Measurements from ENCODE around the gene VGLL4.

The VGLL4 gene

GRCh38 chr3:11593318-11594034 is 50.2 kb downstream of the VGLL4 start:
- Histone ChIP-seq H3K9ac (ENCODE audit: low read depth, low read length) (no peak overlapping the region), H3K27me3 (ENCODE audit: insufficient read depth, low read length, poor library complexity) (no peaks in the 10 kb centered on the region), H3K4me1 (ENCODE audit: insufficient read depth, low read length) (no peaks in the 10 kb centered on the region), H3K9me3 (ENCODE audit: insufficient read depth, low read length, severe bottlenecking) (no peaks in the 10 kb centered on the region), H4K20me1 (ENCODE audit: insufficient read depth, low read length) (peaks cover 76% of the 10 kb centered on the region), H3K4me3 (ENCODE audit: low read depth in 1 of 2, low read length in 2 of 2) (no peak overlapping the region), H3K36me3 (ENCODE audit: insufficient read depth, low read length) (peaks cover 86% of the 10 kb centered on the region), H3K79me2 (ENCODE audit: insufficient read depth, low read length) (peaks cover 94% of the 10 kb centered on the region), H3K27ac (ENCODE audit: low read length) (no peak overlapping the region), H2AFZ (ENCODE audit: low read depth, low read length) (no peak overlapping the region), H3K4me2 (ENCODE audit: insufficient read depth, low read length) (no peak overlapping the region)
- DNase-seq (no peak), ATAC-seq (ENCODE audit: insufficient read depth, low read depth) (no peak)
- no peak for TF ChIP-seq CTCF (IDR thresholded peaks at IDR 0.05; ENCODE audit: borderline replicate concordance, extremely low read depth, low read length, poor library complexity, severe bottlenecking)

- Histone ChIP-seq H3K27me3 (ENCODE audit: insufficient read depth, low read length, poor library complexity) (no peaks in the 10 kb centered on the region), H3K9ac (ENCODE audit: low read depth, low read length) (no peak overlapping the region), H3K79me2 (ENCODE audit: insufficient read depth, low read length) (peaks cover 94% of the 10 kb centered on the region), H4K20me1 (ENCODE audit: insufficient read depth, low read length) (peaks cover 84% of the 10 kb centered on the region), H3K4me1 (ENCODE audit: insufficient read depth, low read length) (no peaks in the 10 kb centered on the region), H3K4me2 (ENCODE audit: insufficient read depth, low read length) (no peak overlapping the region), H2AFZ (ENCODE audit: low read depth, low read length) (no peak overlapping the region), H3K9me3 (ENCODE audit: insufficient read depth, low read length, severe bottlenecking) (no peaks in the 10 kb centered on the region), H3K4me3 (ENCODE audit: low read depth in 1 of 2, low read length in 2 of 2) (no peak overlapping the region), H3K36me3 (ENCODE audit: insufficient read depth, low read length) (peaks cover 87% of the 10 kb centered on the region), H3K27ac (ENCODE audit: low read length) (no peak overlapping the region)
- no peak for DNase-seq
- no peak for ATAC-seq (ENCODE audit: insufficient read depth, low read depth)
- no peak for TF ChIP-seq EZH2 (IDR thresholded peaks at IDR 0.05; ENCODE audit: borderline replicate concordance, low read depth, low read length, severe bottlenecking)
- no peak for TF ChIP-seq CTCF (IDR thresholded peaks at IDR 0.05; ENCODE audit: borderline replicate concordance, extremely low read depth, low read length, poor library complexity, severe bottlenecking)
Measured at GRCh38 chr3:11592445-11593298, 51.0 kb downstream of the VGLL4 start.

GRCh38 chr3:11591391-11592282 is 52.1 kb downstream of the VGLL4 start:
- peaks cover 89% of the 10 kb centered on the region for H4K20me1 ChIP-seq (ENCODE audit: insufficient read depth, low read length)
- no peak for ATAC-seq (ENCODE audit: insufficient read depth, low read depth)
- H3K9ac ChIP-seq (ENCODE audit: low read depth, low read length) = no peak overlapping the region

More at GRCh38 chr3:11591391-11592282, 52.1 kb downstream of the VGLL4 start:
- Histone ChIP-seq H3K4me3 (ENCODE audit: low read depth in 1 of 2, low read length in 2 of 2) (no peak overlapping the region), H3K4me2 (ENCODE audit: insufficient read depth, low read length) (no peak overlapping the region), H3K36me3 (ENCODE audit: insufficient read depth, low read length) (peaks cover 79% of the 10 kb centered on the region), H3K27ac (ENCODE audit: low read length) (no peak overlapping the region; the same call in 1 of the 2 replicates), H2AFZ (ENCODE audit: low read depth, low read length) (no peak overlapping the region), H3K79me2 (ENCODE audit: insufficient read depth, low read length) (peaks cover 94% of the 10 kb centered on the region), H3K27me3 (ENCODE audit: insufficient read depth, low read length, poor library complexity) (no peaks in the 10 kb centered on the region), H3K9me3 (ENCODE audit: insufficient read depth, low read length, severe bottlenecking) (no peaks in the 10 kb centered on the region), H3K4me1 (ENCODE audit: insufficient read depth, low read length) (no peaks in the 10 kb centered on the region)
- DNase-seq = no peak
- TF ChIP-seq EZH2 (IDR thresholded peaks at IDR 0.05; ENCODE audit: borderline replicate concordance, low read depth, low read length, severe bottlenecking) (no peak), CTCF (IDR thresholded peaks at IDR 0.05; ENCODE audit: borderline replicate concordance, extremely low read depth, low read length, poor library complexity, severe bottlenecking) (no peak)
